ENCODE results near the gene LCA5L.

- TF ChIP-seq, protein P1, sequence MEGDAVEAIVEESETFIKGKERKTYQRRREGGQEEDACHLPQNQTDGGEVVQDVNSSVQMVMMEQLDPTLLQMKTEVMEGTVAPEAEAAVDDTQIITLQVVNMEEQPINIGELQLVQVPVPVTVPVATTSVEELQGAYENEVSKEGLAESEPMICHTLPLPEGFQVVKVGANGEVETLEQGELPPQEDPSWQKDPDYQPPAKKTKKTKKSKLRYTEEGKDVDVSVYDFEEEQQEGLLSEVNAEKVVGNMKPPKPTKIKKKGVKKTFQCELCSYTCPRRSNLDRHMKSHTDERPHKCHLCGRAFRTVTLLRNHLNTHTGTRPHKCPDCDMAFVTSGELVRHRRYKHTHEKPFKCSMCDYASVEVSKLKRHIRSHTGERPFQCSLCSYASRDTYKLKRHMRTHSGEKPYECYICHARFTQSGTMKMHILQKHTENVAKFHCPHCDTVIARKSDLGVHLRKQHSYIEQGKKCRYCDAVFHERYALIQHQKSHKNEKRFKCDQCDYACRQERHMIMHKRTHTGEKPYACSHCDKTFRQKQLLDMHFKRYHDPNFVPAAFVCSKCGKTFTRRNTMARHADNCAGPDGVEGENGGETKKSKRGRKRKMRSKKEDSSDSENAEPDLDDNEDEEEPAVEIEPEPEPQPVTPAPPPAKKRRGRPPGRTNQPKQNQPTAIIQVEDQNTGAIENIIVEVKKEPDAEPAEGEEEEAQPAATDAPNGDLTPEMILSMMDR (IDR thresholded peaks at IDR 0.05; ENCODE audit: insufficient read depth, low read length, poor library complexity, severe bottlenecking) = no peak
- TF ChIP-seq EZH2phosphoT487 (conservative IDR thresholded peaks at IDR 0.05; ENCODE audit: low read length) = no peak
These were observed 10.6 kb downstream of the LCA5L start for GRCh38 chr21:39434950-39435349.

Measured in SU-DHL-6 (cell line).